Activated CD4-positive, alpha-beta T cell treated with anti-CD3 and anti-CD28 coated beads, Interleukin-2, amount 50 U/mL, for 48 hours (primary cell): ENCODE data around the gene DET1.
"Not testable (repeated sequence)": the region's sequence is repeated elsewhere in the genome, so short reads cannot be mapped to it uniquely, and the experiment has no call there.

Experiments used
- DNase-seq, 2 experiments: peaks; one replicate each; pipeline ENCODE4 v3.0.0-alpha.2; 2020

The DET1 gene

DNA sequence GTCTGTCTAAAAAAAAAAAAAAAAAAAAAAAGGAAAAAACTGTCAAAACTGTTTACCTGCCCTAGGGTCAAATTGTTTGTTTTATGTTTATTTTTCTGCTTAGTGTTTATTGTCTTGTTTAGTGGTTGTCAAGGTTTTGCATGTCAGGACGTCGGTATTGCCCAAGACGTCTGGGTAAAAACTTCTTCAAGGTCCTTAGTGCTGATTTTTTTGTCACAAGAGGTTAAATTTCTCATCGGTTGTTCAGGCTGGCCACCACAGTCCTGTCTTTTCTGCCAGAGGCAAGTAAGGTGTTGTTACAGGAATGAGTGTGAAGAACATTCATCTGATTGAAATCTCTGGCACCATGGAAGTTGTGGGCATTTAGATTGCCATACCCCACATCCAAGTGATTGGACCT lies 7.0 kb downstream of the DET1 start:
- no peak for DNase-seq

DNA sequence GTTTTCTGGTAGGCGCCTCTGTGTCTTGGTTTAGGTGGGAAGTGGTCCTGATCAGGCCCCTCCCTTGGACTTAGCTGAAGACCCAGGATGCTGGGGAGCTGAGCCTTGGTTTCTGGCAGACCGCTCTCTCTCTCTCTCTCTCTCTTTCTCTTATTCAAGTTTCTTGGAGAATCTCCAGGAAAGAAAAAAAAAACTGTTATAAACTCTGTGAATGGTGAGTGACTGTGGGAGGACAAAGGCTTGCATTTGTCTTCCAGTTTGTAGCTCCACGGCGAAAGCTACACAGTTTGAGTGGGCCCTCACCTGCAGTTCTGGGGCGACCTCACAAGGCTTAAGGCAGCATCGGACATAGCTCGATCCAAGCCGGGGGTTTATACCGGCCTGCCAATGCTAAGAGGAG lies 7.5 kb downstream of the DET1 start:
- DNase-seq, result no peak

DNA sequence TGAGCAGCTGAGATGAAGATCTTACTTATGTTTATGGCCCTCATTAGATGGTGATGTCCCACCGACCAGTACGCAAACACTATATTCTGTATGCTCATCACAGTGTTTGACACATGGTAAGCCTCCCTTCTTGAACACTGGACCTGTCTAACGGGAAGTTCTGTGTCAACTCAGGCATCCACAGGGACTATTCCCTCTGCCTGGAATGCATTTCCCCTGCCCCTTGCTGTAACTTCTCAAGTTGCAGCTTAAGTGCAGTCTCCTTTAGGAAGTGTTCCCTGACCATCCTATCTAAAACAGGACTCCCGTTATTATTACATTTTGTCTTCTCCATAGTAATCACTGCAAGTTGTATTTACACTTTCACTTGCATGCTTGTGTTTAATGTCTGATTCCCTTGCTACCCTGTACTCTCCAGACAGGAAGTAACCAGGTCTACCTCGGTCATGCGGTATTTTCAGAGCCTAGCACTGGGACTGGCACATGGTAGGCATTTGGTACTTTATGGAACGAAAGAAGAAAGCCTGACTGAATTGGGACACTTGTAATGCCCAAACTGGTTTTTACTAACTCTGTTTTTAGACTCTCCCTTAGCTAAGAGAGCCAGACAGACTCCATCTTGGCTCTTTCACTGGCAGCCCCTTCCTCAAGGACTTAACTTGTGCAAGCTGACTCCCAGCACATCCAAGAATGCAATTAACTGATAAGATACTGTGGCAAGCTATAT lies 8.7 kb downstream of the DET1 start:
- no peak for DNase-seq

DNA sequence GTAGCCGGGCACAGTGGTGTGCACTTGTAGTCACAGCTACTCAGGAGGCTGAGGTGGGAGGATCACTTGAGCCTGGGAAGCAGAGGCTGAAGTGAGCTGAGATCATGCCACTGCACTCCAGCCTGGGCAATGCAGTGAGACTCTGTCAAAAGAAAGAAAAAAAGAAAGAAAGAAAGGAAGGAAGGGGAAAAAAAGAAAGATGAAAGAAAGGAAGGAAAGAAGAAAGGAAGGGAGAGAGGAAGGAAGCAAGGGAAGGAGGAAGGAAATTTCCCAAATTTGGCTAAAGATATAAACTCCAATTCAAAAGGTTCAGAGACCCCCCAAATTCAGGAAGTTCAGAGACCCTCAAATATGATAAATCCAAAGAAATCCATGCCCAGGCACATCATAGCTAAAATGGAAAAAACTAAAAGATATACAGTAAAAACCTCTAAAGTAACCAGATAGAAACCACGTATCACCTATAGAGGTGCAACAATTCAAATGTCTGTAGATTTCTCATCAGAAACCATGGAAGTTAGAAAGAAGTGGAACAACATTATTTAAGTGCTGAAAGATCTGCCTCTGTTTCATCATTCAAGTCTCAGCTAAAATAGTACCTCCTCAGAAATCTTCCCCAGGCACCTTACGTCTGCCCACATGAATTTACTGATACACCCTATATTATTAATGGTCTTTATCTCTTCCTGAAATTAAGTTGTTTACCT lies 10.7 kb downstream of the DET1 start:
- DNase-seq, result no peak

DNA sequence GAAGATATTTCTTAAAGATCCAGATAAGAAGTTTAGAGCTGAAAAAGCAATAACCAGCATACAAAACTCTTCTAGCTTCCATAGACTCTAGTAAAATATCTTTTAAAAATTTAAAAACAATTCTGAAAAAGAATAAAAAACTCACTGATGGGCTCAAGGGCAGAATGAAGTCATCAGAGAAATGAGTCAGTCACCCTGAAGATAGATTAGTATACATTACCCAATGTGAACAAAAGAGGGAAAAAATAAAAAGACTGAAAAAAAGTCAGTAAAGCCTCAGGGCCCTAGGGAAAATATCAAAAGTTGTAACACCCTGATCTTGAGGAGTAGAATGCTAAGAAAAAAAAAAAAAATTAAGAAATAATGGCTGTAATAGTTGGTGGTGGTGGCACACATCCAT lies 11.4 kb downstream of the DET1 start:
- no peak for DNase-seq

DNA sequence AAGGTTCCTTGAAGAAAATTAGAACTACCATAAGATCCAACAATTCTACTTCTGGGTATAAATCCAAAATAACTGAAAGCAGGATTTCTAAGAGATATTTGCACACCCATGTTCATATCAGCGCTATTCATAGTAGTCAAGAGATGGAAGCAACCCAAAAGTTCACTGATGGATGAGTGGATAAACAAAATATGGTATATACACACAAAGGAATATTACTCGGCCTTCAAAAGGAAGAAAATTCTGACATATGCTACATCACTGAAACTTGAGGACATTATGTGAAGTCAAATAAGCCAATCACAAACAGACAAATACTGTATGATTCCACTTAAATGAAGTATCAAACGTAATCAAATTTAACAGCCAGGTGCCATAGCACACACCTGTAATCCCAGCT lies 13.1 kb downstream of the DET1 start:
- DNase-seq, result no peak

DNA sequence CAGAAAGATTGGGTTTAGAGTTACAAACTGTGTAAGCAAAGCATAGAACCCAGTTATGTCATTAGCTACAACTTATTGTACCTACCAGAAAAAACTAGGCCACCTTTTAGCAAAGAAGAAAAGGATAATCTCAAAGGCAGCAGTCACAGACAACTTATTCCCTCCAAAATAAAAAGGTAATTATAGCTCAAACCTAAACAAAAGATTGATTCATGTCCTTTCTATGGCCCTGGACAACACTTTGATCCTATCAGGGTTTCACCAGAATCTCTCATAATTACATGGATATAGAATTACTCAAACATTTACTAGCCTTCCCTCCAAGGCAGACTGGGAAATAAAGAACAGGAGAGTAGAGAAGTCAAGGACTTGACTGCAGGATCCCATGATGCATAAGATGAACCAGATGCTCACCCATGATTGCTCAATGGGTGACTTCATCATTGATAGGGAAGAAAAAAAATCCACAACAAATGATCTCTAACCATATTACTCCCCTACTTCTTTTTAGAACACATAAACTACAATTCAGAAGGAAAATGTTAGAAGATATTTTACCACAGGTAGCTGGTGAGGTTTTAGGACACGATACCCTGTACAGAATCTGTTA lies 17.4 kb downstream of the DET1 start:
- no peak for DNase-seq

DNA sequence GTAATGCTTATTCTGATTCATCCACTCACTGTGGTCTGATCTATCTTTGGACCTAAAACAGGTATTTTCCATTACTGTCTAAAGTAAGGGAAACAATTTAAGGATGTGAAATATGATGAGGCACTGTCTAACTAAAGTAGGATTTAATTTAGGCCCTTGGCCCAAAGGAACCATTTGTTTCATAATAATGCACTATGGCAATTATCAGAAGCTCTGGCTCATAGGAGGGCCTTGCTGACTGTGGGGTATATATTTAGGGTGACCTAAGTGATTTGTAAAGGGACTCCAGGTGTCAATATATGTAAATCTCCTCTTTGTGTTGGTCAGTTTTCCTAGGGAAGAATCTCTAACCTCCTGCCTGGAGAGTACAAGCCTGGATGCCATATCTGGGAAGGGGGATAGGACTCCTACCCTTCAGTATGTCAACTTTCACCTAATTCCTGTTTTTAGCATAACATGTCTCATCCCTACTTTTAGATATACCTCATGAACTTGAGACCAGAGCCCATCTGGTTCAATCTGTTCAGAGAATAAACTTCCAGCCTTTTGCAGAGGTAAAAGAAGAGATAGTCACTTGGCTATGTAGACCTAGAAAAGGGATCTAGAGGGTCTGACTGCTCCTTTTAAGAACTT lies 20.1 kb downstream of the DET1 start:
- no peak for DNase-seq

DNA sequence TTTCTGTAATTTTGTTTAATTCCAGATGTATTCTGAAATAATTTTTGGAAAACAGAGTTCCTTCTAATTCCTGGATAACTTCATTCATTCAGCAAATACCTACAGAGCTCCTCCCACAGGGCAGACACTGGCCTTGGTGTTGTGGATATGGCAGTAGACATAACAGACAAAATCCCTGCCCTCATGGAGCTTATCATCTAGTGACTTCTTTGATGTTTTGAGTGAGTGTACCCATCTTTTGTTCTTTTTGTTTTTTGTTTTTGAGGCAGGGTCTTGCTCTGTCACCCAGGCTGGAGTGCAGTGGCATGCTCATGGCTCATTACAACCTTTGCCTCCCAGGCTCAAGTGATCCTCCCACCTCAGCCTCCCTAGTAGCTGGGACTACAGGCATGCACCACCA lies 21.1 kb downstream of the DET1 start:
- no peak for DNase-seq

DNA sequence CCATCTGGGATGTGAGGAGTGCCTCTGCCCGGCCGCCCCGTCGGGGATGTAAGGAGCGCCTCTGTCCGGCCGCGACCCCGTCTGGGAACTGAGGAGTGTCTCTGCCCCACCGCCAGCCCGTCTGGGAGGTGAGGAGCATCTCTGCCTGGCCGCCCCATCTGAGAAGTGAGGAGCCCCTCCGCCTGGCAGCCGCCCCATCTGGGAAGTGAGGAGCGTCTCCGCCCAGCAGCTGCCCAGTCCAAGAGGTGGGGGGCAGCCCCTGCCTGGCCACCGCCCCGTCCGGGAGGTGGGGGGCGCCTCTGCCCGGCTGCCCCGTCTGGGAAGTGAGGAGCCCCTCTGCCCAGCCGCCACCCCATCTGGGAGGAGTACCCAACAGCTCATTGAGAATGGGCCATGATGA lies 22.4 kb downstream of the DET1 start:
- not testable (repeated sequence) for DNase-seq

DNA sequence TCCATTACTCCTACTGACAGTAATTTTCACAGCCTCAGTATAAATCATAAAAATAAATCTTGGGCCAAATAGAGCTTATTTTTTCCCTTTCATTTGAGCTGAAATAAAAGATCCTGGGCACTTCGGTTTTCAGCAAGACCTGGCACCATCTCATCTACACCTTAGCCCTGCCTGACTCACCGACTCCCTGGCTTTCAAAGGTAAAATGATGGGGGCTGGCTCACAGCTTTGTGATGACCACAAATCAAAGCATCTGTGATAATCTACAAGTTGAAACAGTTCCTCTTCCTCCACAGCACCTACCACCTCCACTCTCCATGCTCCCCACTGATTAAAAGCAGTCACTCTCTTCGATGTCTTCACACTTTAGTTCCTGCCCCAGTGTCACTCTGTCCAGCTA lies 27.6 kb downstream of the DET1 start:
- no peak for DNase-seq

DNA sequence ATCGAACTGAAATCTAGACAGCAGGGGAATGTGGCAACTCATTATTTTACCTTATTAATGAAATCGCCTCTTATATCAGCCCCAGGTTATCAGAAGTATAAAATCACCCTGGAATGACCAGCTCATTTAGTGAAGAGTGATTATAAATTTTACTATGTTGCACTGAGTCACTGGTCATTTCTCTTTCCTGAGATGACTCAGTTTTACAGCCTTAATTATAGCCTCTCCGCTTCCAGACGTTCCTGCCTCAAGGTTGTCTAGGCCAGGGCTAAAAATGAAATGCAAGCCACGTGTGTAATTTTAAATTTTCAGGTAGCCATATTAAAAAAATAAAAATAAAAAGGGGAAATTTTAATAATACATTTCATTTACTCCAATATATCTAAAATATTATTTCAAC lies 33.3 kb downstream of the DET1 start:
- no peak for DNase-seq

DNA sequence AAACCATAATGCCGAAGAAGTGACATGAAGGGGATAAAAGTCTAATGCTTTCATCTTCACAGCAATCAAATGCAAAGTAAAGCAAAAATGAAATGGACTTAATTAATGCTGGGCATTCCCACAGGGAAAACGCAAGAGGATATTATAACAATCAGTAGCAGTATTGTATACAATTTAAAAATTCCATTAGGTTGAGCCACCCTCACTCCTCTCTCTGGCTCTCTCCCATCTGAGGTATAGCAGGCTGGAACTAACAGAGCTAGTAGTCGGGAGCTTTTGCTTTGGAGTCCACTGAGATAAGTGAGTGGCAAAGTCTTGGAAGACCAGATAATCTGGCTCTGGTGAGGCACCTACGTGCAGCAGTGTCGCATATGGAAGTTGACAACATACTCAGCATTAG lies 33.9 kb downstream of the DET1 start:
- DNase-seq, result no peak

DNA sequence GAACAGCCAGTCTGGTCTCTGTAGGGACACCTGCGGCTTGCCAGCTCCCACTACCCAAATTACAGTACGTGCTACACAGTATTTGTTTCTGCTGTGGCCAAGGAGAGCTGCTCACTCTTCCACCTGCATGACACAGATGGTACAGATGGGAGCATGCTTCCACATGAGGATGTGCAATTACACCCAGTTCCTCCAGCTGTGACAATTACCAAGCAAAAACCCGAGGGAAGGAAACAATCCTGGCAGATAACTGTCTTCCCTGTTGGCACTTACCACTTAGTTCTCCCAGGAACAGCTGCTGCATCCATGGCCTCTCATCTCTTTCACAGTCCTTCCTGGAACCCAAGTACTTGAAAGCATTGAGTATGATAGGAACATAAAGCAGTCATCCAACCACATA lies 34.4 kb downstream of the DET1 start:
- no peak for DNase-seq

DNA sequence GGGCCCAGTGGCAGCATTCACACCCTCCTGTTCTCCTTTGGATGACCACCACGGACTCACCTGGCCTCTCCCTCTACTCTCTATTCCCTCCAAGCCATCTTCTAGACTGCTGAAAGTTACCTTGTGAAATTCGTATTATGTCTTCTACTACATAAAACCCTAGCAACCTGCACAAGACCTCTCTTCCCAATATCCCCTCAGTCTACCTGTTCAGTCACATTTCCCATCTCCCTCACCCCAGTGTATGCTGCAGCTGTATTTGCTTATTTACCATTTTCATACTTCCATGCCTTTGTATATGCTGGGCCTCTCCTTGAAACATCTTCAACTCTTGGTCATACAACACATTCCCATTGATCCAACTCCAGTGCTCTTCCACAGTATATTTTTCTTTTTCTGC lies 35.3 kb downstream of the DET1 start:
- no peak for DNase-seq

DNA sequence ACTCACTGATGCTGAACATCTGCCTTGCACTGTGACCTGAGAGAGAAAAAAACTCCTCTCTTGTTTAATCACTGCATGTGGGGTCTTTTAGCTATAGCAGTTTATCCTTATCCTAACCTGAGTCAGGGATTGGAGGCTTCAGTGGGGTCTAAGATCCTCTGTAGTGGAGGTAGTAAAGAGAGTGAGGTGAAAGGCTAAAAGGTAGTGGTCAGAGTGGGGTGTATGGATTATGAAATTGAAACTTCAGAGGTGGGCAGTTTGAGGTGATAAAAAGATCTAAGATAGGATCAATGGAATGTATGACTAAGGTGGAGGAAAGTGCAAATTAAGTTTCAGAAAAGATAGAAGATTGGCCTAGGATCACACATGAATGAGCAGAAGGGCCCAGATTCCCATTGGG lies 36.5 kb downstream of the DET1 start:
- no peak for DNase-seq

DNA sequence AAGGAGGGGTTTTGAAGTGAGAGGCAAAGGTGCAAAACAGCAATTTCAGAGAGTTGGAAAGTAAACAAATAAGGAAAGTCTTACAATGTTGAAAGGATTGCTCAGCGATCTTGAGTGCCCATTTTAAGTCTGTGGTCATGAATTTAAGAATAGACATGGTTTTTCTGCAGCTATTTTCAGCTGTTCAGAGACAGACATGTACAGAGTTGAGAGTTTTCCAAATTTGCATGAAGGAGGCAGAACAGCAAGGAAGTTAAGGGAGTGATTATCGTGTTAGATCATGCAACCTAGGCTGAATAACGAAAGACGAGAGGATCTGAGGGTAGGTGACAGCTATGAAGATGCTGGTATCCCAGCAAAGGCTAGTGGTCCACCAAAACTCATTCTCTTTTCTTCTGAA lies 37.2 kb downstream of the DET1 start:
- no peak for DNase-seq

DNA sequence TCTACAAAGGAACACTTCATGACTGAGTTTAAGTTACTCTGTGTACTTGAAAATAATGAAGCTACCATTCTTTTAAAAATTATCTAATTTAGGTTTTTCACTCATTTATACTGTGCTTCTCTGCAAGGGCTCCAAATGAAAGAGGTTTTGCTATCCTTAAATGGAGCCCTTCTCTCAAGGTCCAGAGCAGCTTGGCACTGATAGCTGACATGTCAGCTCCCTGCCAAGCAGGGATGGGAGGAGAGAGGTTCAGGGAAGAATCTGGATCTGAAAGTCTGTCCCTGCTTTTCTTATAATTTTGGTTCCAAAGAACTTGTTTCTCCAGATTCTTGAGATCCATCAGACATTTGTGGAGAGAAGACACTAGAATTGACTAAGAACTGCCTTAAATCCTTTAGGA lies 39.9 kb downstream of the DET1 start:
- no peak for DNase-seq

DNA sequence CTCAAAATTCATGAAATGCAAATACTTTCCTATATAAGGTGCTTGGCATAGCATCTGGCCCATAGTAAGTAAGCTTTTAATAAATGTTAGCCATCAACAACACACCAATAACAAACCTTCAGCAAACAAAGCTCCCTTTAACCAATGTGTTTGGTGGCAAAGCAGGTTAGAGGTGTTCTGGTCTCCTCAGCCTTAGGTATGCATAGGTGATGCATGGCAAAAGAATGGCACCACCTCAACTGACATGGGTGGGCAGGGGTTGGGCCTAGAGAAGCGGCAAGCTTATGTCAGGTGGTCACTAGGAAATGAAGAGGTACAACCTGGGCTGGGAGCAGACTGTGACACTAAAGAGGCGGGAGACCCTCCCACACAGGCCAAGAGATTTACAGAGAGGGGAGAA lies 40.8 kb downstream of the DET1 start:
- no peak for DNase-seq

DNA sequence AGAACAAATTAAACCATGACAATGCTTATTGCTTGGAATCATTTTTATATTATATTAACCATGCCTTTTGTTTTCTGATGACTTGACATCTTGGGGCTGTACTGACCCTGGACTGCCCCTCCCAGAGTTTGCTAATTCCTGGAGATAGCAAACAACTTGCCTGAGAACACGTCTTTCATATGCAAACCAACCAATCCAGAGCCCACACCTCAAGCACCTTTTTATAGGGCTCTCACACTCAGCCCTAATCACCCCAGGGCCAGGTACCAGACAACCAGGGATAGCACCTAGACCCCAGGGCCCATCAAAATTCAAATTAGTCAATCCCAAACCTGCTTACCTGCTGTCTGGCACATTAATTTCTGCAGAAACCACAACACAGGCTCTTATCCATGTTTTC lies 42.0 kb downstream of the DET1 start:
- no peak for DNase-seq

DNA sequence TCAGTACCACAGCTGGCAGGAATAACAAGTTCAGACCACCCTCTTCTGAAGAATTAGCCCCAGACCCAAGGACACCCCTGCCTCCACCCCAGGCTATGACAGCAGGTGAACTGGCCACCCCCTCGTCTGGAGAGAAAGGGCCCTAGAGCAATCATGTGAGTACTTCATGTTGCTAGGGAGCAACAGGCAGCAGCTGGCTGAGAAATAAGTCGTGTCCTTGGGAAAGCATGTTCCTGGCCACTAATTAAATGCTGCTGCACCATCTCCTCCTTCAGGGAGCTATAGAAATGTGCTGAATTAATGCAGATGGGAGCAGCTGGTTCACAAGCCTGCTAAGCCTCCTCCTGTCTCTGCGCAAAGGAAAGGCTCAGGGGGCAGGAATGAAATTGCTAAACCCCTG lies 47.5 kb downstream of the DET1 start:
- no peak for DNase-seq

DNA sequence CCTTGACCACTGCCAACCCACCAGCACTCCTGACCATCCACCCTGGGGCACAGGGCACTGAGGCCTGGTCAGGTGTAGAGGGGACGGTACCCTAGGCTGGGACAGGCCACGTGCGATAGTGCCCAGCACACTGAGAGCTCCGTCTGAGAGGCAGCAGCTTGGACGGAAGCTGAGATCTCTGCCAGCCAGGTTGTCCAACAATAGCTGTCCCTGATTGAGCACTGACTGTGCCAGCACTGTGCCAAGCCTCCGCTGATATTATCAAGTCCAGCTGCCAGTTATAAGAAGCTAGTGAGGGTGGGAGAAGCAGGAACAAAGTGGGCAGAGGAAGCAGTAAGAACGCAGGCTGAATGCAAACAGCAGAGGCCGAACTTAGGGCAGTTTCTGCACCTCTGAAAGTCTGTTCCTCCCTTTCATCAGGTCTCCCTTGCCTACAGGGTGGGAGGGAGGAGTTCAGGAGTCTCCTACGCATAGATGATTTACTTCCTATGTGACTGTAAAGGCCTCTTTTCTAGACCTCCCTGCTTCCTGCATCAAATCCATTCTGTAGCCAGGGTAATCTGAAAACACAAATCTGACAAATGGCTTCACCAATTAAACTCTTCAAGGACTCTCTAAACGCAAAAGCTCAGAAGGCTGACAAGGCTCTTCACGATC lies 49.2 kb downstream of the DET1 start:
- DNase-seq, result no peak

DNA sequence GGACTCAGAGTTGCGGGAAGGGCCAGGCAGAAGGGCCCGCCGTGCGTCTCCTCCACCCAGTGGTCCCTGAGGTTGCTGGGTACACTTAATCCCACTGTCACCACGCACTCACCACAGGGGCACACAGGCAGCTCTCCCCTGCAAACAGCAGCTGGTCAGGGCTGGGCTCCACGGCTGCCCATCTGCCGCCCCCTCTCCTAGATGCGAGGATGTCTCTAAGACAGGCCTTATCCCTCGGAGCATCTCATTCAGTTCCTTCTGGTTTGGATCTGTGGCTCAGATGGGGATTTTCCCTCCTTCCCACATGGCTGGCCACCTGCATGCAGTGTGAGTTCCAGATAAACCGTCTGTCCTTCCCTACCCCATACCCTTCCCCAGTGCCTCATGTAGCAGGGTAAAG lies 52.6 kb downstream of the DET1 start:
- DNase-seq, result no peak

DNA sequence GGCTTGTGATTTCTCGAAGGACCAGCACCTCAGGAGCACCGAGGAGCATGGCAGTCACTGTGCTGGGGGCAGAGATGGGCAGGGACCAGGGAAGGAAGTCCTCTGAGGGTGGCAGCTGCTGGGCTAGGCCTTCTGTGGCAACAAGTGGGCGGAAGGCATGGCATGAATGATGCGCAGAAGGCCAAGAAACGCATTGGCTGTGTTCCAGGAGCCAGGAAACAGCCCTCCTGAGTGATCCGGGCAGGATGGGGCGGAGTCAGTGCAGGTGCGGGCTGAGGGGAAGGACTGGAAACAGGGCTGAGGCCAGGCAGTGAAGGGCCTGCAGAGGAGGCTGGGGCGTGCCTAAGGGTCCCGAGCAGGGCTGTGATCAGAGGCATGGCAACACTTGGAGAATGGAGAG lies 55.3 kb downstream of the DET1 start:
- no peak for DNase-seq
